Fibroblast of pulmonary artery (primary cell): Measurements from ENCODE around the gene CALB2.
"Not testable (repeated sequence)": the region's sequence is repeated elsewhere in the genome, so short reads cannot be mapped to it uniquely, and the experiment has no call there.

Experiments used
- DNase-seq: peaks from one replicate; pipeline ENCODE4 v3.0.0-alpha.2; 2010; ENCODE audit warnings: low read depth
- H3K4me3 ChIP-seq: replicated peaks from 2 replicates; pipeline ENCODE4 v1.5.1; 2011; ENCODE audit warnings: low read depth, mild to moderate bottlenecking, control low read depth, low read length, moderate library complexity
- TF ChIP-seq, protein P1 (sequence below): IDR thresholded peaks from 2 replicates; pipeline ENCODE4 v1.5.1; 2011; ENCODE audit warnings: mild to moderate bottlenecking, control low read depth, low read length, inconsistent platforms; ENCODE audit errors: missing control alignments

The CALB2 gene, protein sequence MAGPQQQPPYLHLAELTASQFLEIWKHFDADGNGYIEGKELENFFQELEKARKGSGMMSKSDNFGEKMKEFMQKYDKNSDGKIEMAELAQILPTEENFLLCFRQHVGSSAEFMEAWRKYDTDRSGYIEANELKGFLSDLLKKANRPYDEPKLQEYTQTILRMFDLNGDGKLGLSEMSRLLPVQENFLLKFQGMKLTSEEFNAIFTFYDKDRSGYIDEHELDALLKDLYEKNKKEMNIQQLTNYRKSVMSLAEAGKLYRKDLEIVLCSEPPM

DNA sequence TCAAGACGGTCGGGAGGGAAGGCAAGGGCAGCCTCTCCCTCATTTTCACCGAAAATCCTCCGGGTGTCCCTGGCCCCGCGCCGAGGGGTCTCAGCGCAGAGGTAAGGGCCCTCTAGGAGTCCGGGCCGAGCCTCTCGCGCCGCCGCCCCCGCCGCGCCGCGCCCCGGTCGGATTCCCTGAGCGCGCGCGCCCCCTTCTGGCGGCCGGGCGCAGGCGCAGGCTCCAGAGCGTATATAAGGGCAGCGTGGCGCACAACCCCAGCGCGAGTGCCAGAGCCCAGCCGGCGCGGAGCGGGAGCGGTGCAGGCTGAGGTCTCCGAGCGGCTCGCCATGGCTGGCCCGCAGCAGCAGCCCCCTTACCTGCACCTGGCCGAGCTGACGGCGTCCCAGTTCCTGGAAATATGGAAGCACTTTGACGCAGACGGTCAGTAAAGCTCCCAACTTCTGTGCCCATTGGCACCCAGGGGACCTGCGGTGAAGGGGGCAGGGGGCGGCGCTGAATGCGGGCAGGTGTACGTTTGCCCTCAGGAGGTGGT, at the start of gene CALB2:
CALB2 (plus strand) TSS at position 260 of the 535 bp plus-strand sequence; CDS start at position 330, 70 bp downstream.
- DNase-seq = peak; percentile 47
- TF ChIP-seq, protein P1, sequence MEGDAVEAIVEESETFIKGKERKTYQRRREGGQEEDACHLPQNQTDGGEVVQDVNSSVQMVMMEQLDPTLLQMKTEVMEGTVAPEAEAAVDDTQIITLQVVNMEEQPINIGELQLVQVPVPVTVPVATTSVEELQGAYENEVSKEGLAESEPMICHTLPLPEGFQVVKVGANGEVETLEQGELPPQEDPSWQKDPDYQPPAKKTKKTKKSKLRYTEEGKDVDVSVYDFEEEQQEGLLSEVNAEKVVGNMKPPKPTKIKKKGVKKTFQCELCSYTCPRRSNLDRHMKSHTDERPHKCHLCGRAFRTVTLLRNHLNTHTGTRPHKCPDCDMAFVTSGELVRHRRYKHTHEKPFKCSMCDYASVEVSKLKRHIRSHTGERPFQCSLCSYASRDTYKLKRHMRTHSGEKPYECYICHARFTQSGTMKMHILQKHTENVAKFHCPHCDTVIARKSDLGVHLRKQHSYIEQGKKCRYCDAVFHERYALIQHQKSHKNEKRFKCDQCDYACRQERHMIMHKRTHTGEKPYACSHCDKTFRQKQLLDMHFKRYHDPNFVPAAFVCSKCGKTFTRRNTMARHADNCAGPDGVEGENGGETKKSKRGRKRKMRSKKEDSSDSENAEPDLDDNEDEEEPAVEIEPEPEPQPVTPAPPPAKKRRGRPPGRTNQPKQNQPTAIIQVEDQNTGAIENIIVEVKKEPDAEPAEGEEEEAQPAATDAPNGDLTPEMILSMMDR = peak; percentile 32
- H3K4me3 ChIP-seq = peak within 1 kb of the TSS; percentile 28

DNA sequence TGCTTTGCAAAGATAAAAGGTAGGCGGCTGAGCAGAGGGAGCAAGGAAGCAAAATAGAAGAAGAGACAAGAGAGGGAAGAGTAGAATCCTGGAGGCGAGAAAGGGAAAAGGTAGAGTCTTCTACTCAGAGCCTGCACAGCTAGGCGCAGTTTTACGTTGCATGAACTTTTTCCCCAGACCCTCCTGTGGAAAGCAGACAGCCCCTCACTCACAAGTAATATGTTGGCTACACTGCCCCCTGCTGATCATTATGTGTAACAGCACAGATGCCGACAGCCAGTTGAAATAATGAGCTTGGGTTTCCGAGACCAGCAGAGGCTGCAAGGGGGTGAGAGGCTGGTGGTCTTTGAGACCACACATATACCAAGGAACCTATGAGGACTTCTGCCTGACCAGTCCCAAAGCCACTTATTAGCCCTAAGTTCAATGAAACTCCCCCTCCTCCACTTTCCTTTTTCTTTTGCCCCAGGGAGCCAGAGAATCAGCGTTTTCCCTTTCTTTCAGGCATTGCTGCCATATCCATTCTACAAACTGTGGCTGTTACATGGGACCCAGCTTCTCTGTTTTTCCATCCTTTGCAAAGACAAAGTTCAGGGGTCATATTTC, 46.9 kb upstream of the CALB2 start:
- TF ChIP-seq, protein P1 = peak; percentile 76
- DNase-seq = peak; percentile 14
- H3K4me3 ChIP-seq = no peak overlapping the region

DNA sequence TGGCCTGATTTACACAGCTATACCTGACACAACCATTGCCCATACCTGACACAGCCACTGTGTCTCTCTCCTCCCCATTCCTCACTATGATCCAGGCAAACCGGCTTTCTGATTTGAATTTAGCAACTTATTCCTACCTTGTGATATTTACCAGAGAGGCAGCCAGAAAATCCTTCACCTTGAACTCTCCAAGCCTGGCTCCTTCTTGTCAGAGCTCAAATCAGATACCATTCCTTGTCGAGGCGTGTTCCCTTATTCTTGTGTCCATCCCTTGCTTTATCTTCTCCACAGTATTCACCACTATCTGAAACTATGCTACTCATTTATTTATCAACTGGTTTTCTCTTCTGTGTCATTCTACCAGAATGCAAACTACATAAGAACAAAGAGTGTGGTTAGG, 44.9 kb upstream of the CALB2 start:
- H3K4me3 ChIP-seq, DNase-seq: not testable (repeated sequence)

DNA sequence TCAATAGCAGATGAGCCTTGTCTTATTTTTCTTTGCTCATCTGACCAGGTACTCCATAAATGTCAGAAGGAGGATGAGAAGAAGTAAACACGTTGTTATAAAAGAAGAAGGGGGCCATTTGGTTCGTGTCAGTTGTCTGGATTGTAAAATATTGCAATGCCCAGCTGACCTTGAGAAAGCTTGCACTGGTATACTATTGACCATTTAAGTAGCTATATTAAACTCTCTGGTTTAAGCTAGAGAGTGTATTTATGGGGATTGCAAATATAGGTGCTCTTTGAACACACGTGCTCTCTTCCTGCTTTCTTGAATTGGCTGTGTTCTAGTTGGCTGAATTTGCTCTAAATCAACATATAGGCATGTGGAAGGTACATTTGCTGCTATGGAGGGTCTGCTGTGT, 43.3 kb upstream of the CALB2 start:
- TF ChIP-seq, protein P1 = no peak
- no peak overlapping the region for H3K4me3 ChIP-seq
- DNase-seq = no peak

DNA sequence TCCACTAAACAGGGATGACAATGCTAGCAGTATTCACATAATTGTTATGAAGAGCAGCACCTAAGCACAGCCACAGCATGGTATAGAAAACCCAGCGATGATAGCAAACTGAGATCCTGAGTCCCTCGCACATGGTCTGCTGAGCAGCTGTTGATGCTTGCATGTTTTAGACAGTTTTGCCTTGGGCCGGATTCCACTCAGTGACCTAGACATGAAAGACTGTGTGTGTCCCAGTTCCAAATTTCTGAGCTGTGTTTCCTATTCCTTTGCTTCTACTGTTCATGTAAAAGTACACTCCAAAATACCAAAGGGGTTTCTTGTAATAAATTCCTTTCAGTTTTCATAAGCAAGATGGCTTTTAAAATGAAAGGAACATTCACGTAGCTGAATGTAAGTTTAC, 38.5 kb upstream of the CALB2 start:
- DNase-seq = no peak
- TF ChIP-seq, protein P1 = no peak

DNA sequence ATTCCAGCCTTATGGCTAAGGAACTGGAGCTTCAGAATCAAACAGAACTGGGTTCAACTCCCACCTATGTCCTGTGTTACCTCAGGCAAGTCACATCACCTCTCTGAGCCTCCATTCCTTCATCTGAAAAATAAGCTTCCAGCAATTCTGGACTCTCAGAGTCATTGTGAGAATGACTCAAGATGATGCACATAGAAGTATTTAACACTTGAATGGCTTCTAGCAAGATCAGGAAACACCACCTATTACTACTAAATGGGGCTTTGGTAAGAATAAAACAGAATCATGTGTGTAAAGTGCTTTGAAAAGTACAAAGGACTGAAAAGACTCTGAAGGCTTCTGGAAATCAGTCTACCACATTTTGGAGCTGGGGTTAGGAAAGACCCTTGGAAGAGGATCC, 30.8 kb upstream of the CALB2 start:
- no peak overlapping the region for H3K4me3 ChIP-seq
- no peak for DNase-seq
- TF ChIP-seq, protein P1 = no peak

More for the DNA sequence above, 38.5 kb upstream of the CALB2 start:
- no peak overlapping the region for H3K4me3 ChIP-seq

DNA sequence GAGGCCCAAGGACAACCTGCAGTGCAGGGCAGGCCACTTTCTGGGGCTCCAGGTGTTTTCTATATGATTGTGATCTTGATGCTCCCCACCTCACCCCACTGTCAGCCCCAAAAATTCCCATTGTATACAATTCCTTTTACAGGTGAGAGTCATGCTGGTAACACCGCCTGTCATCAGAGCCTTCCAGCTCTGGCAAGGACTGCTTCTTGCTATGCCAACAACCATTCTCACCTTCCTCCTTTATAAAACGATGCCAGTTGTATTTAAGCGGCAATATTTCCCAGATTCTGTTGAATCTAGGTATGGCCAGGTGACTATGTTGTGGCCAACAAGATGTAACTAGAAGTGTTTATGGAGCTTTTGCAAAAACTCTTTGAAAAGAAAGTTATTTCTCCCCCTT, 30.4 kb upstream of the CALB2 start:
- no peak for DNase-seq
- TF ChIP-seq, protein P1 = no peak
- no peak overlapping the region for H3K4me3 ChIP-seq
